Bone marrow (tissue), 2 donors: ENCODE results near the gene MKRN2.

Source experiments
- DNase-seq, 2 donors: peaks; one replicate each; lab custom pipeline; 2025; lab: John Stamatoyannopoulos, UW

The MKRN2 gene

DNA sequence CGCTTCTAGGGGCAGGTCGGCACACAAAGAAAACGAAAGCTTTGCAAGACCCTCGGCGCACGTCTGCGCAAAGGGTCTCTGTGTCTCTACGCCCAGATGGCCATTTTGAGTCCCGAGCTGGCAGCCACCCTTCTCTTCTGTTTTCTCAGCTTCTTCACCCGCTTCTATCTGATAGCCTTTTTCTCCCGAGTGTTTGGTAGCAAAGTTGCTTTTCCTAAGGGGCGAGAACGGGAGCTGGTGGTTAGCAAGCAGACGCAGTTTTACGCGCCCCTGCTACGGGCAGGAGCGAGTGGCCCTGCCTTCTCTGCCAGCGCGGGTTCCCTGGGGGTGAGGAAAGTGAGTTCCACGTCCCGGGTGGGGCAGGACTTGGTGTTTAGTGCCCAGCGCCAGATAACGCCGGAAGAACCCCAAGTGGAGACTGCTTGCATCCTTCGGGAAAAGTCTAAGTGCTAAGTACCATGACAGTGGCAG lies 2.9 kb upstream of the MKRN2 start:
- DNase-seq: peak; percentile 30 to 35

DNA sequence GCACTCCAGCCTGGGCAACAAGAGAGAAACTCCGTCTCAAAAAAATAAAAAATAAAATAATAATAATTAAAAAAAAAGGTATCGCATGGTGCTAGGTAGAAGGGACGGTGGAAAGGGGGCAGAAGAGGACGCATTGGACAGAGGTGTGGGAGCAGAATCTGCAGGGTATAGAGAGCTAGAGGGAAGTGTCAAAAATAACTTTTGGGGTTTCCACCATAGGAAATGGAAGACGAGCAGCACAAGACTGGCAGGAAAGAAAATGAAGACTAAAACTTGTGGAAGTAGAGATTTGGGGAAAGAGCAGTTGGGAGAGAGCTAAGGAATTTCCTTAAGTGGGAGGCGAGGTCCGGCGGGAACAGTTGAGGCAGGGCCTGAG lies 585 bp upstream of the MKRN2 start:
- DNase-seq: no peak

DNA sequence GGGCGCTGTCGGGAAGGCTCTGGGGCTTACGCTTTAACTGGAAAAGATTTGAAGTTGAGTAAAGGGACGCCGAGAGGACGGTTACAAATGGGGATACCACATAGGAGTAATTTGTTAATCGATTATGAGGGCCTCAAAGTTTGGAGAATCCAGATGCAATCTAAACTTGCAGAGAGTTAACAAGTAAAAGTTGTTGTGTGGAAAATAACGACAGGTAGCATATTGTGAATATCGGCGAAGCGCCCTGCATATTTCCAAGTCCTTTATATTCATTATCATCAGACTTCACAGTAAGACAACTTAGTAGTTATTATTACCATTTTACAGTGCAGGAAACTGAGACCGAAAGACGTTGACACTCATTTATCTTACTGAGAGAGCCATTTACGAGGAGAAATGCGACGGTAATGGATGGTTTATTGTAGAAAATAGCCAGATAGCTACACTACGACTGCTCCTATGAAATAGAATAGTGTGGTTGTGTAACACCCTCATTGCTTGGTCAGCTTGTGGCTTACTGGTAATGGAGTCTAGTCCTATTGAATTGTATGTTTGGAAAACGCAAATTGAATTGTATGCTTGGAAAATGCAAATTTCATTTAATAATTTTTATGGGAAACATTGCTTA lies 700 bp downstream of the MKRN2 start:
- no peak for DNase-seq

DNA sequence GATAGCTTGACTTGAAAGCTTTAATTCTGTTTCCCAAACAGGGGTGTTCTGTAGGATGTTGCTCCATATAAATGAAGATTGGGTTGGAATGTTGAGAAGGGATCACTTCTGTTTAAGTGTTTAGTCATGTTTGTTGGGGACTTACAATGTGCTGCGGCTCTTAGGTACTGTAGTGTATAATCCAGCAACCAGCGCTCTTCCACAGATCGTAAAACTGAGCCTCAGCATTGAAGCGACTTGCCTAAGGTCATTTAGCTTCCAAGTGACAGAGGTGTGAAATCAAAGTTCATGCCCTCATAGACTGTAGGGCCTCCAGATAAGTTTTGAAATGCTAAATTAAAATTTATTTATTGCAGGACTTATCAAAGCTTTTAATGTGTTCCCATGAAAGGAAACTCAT lies 1.8 kb downstream of the MKRN2 start:
- no peak for DNase-seq

DNA sequence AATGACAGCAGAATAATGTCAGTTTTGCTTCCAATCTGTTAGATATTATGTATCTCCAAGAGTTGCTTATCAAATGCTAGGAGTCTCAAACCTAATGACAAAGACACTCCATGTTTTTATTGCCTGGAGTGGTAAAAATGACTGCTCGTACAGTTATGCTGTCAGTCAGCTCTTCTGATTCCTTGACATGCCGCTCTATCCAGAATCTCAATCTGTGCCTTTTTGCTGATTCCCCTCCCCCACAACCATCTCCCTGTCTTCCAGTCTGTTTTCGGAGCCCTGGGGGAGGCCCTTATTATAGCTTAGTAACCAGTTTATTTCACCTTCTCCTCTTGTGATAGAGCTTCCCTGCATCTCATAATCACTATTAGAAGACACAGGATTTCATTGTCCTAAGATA lies 2.6 kb downstream of the MKRN2 start:
- no peak for DNase-seq

DNA sequence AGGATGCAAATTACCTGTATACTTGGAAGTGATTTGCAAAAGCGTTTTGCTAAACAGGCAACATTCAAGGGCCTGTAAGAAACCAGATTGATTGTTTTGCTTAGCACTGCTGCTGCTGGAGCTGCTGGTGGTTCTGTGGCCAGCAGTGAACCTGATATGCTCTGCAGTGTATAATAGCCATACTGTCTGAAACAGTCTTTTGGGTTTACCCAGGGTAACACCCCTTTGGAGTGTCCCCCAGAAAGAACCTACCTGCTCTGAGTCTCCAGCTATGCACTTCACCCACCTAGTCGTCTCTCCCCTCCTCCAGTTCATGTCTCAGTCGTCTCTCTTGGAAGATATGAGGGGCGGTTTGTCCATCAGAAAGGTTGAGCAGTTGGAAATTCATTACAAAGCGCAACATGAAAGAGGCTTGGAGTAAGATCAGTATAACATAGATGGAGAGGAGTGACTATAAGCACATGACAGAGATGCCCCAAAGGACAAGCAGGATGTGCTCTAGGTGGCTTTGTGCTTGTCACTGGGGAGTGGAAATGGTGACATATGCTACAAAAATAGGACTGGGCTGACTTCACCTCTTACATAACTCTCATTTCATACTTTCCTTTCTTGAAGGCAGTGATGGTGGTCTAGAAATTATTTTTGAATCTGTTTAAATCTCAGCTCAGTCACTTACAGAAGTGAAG lies 3.8 kb downstream of the MKRN2 start:
- DNase-seq: no peak

DNA sequence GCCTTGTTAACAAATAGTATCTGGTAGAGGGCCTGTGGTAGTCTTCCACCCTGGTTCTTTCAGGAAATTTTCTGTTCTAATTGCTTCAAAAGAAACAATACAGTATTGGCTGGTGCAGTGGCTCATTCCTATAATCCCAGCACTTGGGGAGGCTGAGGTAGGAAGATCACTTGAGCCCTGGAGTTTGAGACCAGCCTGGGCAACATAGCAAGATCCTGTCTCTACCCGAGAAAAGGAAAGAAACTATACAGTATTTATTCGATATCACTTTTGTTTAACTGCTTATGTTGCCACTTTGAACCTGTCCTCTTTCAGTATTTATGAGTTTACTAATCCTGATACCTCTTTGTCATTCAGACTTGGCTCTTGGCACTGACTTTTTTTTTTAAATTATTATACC lies 4.5 kb downstream of the MKRN2 start:
- DNase-seq: no peak

DNA sequence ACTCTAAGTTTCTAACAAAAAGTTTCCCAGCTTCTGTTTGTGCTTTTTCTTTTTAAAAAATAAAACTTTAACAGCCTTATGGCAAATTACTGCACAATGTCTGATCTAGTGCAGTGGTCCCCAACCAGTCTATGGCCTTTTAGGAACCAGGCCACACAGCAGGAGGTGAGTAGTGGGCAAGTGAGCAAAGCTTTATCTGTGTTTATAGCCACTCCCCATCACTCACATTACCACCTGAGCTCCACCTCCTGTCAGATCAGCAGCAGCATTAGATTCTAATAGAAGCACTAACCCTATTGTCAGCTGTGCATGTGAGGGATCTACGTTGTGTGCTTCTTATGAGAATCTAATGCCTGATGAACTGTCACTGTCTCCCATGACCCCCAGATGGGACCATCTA lies 5.6 kb downstream of the MKRN2 start:
- DNase-seq: no peak

DNA sequence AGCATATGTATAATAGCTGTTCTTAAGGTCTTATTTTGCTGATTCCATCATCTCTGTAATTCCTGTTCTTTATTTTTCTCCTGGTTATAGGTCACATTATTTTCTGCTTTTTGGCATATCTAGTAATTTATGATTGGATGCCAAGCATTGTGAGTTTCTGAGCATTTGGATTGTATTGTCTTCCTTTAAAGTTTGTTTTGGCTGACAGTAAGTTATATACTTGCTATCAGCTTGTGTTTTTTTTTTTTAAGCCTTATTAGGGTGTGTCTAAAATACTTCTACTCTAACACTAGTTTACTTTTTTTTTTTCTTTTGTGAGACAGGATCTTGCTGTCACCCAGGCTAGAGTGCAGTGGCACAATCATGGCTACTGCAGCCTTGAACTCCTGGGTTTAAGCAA lies 10.1 kb downstream of the MKRN2 start:
- DNase-seq: no peak

DNA sequence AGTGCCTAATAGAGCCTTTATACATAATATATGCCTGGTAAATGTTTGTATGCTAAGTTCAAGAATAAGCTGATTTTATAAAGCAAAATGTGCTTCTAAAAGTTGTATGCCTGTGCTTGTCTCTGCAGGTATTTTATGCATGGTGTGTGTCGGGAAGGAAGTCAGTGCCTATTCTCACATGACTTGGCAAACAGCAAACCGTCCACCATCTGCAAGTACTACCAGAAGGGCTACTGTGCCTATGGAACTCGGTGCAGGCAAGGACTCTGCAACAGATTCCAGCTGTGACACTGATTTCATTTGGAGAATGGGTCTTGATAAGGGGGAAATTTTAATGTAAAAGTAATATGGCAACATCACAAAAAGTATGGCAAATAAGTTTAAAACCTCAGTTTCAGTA lies 11.9 kb downstream of the MKRN2 start:
- DNase-seq: no peak

DNA sequence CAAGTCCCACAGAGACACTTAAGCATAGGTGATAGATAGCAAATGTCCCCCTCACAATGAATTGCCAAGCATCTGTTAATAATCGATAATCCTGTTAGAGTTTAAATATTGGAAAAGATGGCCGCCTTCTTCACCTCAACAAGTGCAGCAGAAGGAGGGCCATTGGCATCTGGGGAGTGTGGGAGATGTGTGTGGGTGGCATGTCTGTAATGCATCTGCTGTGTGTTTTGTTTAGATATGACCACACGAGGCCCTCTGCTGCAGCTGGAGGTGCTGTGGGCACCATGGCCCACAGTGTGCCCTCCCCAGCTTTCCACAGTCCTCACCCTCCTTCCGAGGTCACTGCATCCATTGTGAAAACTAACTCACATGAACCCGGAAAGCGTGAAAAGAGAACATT lies 12.9 kb downstream of the MKRN2 start:
- DNase-seq: no peak

DNA sequence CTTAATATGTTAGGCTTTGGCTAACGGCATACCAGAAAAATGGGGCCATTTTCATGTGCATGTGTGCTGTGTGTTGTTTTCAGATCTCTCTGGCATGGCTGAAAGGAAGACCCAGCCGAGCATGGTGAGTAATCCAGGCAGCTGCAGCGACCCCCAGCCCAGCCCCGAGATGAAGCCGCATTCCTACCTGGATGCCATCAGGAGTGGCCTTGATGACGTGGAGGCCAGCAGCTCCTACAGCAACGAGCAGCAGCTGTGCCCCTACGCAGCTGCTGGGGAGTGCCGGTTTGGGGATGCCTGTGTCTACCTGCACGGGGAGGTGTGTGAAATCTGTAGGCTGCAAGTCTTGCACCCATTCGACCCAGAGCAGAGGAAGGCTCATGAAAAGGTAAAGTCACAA lies 15.1 kb downstream of the MKRN2 start:
- no peak for DNase-seq

DNA sequence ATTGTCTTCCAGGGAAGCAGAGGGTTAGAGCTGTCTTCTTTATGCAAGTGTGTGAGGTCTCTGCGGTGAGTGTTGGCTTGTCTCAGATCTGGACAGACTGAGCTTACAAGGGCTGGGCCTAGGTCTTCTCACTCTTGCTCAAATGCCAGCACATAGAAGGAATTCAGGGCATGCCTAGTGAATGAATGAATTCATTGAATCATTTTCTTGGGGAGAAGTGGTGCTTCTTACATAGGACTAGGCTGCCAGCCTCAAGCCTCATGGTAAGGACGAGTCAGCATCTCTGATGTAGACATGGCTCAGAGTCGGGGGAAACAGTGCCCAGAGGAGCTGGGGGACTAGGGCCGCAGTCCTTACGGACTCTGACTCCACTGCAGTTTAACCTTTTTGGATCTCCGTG lies 17.2 kb downstream of the MKRN2 start:
- no peak for DNase-seq

DNA sequence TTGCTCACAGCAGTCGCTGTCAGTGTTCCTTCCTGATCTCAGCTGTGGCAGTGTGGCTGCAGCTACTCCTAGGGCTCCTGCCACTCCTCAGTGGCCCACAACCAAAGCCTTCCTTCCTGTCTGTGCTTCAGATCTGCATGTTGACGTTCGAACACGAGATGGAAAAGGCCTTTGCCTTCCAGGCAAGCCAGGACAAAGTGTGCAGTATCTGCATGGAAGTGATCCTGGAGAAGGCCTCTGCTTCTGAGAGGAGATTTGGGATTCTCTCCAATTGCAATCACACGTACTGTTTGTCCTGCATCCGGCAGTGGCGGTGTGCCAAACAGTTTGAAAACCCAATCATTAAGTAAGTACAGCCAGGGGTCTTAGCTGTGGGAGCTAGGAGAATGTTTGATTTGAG lies 17.8 kb downstream of the MKRN2 start:
- no peak for DNase-seq

DNA sequence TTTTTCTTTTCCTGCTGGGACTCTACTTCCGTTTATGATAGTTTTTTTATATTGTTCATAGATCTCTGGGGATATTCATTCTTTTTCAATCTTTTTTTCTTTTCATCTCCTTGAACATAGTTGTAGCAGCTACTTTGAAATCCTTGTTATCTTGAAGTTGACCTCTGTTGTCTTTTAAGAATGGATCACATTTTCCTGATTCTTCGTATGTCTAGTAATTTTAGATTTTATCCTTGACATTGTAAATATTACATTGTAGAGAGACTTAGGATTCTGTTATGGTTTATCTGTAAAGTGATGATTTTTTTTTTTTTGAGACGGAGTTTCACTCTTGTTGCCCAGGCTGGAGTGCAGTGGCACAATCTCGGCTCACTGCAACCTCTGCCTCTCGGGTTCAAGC lies 20.5 kb downstream of the MKRN2 start:
- no peak for DNase-seq

DNA sequence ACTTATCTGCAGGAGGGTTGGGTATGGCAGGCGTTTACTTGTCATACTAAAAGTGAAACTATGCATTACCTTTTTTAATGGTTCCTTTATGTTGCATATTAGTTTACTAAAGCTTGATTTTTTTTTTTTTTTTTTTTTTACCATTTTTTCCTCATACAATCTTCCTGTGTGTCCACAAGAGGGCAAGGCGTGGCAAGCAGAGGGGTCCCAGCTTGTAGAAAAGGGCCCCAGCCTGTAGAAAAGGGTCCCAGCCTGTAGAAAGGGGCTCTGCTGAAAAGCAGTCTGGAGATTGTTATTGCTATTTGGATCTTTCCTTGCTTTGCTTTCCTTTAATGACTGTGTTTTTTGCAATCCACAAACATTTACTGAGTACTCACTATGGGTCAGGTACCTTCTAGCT lies 21.9 kb downstream of the MKRN2 start:
- no peak for DNase-seq

DNA sequence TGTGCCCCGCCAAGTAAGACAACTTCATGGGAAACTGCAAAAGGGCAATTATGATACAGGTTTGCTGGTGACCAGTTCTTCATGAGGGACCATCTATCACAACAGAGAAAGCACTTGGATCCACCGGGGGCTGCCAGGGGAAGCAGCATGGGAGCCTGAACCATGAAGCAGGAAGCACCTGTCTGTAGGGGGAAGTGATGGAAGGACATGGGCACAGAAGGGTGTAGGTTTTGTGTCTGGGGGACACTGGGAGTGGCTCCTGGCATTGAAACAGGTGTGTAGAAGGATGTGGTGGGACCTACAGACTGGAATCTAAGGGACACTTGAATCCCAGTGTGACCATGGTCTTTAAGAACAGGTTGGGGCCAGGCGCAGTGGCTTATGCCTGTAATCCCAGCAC lies 22.6 kb downstream of the MKRN2 start:
- DNase-seq: peak in 1 of 2 donors; percentile 10

DNA sequence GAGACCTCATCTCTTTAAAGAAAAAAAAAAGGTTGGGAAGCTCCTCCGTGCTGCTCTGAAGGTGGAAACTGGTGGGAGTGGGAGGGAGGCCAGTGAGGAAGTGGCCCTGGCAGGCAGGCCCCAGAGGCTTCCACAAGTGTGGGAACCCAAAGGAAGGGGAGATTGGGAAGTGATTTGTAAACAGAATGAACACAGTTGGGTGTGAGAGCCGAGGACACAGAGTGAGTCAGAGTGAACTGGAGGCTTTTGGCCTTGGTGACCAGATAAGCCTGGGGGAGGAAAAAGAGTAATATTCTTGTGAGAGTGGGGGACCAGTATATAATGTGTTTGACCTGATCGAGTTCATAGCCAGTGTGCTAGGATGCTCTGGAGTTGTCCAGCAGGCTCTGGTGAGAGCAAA lies 23.0 kb downstream of the MKRN2 start:
- no peak for DNase-seq

DNA sequence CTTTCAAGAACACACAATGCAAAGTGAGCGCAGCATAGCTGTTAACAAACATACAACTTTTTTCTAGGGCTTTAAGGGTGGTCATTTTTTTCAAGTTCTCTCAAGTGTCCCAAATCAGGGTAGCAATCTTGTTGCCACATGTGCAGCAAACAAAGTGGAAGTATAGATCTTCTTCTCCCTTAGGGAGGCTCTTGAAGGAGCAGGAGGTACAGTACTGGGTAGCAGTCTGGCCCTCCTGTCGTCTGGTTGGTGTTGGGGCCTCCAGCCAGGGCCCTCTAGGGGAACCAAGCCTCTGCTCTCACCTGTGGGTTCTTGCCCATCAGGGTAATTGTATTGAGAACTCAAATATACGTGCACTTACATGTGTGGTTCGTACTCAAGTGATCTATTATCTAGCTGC lies 25.8 kb downstream of the MKRN2 start:
- DNase-seq: no peak

DNA sequence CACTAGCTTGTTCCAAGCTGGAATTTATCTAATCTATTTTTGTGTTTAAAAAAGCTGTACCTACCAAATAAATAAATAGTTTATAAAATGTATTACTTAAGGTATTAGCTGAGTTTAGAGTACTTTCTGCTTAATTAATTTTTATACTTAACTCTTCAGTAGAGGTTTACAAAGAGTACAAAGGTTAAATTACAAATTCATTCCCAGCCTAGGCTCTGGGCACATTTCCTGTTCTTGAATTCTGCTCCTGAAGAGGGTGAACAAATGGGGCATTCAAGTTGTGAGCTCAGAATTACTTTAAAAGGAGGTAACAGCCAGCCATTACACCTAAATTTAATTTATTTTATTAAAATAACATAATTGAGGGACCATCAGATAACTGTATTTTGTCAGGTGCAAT lies 26.4 kb downstream of the MKRN2 start:
- no peak for DNase-seq

DNA sequence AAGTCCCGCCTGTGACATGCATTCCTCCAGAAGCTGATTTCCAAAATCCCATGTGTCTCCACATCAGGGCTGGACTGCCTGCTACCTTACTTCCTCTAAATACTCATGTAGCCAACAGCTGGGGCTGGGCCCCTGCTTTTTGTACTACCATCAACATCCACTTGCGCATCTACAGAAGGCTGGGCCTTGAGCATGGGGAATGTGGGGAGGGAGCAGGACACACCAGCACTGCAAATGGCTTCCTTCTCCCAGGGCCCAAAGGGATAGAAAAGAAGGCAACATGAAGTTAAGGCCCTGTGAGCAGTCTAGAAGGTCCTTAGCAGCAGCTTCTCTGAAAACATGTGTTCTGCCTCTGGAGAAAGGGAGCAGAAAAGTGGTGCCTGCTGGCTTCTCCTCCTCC lies 27.2 kb downstream of the MKRN2 start:
- DNase-seq: no peak

DNA sequence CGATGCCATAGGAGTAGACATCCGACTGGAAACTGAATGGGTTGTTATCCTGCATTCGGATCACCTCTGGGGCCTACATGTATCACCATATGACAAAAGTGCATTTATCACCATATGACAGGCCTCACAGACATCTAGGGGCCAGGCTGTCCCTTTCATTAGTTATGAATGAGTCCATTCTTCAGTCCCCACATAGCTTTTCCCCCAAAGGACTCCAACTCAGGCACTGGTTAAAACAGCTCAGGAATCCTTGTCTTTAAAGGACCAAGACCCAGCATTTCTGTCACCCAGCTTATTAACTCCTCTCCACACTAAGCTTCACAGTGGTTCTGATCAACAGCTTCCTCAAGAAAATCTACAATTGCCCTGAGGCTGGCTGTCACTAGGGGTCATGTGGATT lies 28.3 kb downstream of the MKRN2 start:
- DNase-seq: no peak

DNA sequence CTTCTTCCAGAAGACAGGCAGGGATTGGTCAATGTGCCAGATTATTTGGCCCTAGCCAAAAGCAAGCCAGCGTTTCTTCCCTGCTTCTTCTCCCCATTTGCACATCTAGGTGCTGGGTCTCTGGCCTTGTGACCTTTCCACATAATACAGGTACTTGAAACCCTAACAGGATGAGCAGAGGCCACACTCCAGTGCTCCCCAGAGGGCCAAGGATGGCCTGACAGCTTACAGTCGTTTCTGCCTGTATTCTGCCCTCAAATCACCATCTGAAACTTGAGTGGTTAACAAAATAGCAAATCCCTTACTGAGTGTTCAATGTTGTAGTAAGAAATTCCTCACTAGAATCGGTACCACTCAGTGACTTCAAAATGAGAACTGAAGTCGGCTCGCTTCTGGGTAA lies 29.1 kb downstream of the MKRN2 start:
- DNase-seq: no peak

DNA sequence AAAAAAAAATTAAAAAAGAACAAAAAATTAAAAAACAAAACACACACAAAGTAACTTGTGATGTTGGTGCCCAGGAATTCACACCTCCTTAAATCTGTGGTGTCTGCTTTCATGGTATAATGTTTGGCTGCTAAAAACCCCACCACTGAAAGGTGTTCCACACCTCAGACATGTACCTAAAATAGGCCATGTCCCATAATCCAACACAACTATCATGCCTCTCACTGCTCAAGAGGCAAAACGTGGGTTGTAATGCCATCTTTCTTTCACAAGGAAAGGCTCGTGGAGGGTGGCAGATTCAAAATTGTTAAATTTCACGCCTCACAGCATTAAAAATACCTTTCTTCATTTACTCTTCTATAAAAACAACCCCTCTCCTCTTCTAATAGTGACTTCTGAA lies 29.5 kb downstream of the MKRN2 start:
- no peak for DNase-seq
